Stimulated activated CD8-positive, alpha-beta memory T cell treated with anti-CD3 and anti-CD28 coated beads, Interleukin-4, amount 100 ng/mL, for 24 hours (primary cell): ENCODE results near the gene DGCR2.
"Not testable (repeated sequence)": the region's sequence is repeated elsewhere in the genome, so short reads cannot be mapped to it uniquely, and the experiment has no call there.

ENCODE experiments used
- DNase-seq: peaks from one replicate; pipeline ENCODE4 v3.0.0-alpha.2; 2020; ENCODE audit warnings: low read depth

The DGCR2 gene

DNA sequence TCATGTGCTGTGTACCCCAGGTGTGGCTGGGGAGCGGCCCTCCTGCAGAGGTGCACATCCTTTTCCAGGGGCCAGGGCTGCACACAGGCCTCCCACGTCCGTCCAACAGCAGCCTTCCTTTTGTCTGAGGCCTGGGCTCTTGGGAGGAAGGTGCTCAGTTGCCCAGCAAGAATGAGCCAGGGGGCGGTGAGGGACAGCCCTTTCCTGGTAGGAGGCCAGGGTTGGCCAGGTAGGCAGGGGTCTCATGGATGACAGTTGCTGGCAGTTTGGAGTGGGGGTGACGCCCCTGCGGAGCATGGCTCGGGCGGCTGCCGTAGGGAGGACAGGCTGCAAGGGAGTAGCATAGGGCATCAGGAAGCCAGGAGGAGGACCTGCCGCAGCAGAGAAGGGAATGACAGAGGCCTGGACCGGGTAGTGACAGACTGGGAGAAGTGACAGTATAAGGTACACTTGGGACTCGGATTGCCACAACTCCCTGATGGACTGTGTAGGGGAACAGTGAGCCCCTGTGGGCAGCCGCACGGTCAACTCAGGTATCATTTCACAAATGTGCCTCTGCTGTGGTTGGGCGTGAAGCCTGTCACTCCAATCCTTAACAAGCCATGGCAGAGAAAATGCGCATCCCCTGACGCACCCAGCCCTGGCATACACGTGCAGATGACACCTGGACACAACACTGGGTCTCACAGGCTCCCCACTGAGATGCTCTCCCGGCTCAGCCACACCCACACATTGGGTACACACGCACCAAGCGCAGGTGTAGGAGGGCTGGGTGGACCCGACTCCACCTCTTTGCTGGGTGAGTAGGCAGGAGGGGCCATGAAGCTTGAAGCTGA, 79.7 kb downstream of the DGCR2 start:
- no peak for DNase-seq

- no peak for DNase-seq
Observed at GRCh38 chr22:19041704-19042074, 80.5 kb downstream of the DGCR2 start.

DNA sequence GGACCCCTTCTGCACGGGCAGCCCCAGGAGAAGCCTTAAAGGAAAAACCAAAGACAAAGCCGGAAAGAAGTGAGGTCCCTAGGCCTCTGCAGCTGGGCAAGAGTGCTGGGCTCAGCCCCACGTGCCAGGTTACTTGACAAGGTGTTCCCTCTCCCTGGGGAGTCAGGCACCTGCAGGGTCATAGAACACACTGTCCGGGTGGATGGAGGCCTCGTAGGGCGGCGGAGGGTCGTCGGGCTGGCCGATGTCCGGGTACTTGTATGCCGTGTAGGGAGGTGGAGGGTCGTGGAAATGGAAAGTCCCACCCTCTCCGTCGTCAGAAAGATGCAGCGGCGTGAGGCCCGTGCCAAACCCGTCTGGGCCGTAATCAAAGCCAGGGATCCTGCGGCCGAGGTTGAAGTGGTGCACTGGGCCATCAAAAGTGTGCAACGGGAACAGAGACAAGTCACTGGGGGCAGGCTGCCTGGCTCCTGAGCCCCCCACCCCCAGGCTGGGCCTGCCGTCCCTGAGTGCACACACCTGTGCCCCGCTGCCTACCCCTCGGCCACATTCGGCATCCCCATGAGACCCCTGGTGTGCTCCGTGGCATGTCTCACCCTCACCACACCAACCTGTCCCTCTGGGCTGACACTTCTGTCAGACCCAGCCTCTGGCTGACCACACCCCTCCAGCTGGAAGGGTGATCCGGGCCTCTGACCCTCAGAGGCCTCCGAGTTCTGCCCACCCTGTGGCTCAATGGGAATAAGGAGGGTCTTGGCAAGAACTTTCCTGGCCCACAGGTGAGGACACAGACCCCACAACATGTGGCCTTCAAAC, 81.1 kb downstream of the DGCR2 start:
- DNase-seq, result no peak

DNA sequence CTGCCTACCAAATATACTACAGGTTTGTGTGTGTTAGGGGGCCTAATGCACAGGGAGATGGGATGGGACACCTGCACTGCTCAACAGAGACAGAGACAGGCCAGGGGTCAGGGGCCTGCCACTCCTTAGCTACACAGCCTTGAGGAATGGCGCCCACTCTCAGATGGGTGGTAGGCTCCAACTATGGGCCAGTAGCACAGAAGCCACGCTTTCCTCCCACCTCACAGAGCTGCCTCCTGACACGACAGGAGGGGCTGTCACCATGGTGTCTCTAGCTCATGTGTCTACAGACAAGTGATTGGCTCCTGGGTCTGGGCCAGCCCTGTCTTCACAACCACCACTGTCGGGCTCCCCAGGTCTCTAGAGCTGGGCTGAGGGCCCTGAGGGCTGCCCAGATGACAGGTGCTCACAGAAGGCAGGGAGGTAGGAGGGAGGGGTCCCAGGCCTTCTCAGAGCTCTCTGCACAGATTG, 81.8 kb downstream of the DGCR2 start:
- no peak for DNase-seq

DNA sequence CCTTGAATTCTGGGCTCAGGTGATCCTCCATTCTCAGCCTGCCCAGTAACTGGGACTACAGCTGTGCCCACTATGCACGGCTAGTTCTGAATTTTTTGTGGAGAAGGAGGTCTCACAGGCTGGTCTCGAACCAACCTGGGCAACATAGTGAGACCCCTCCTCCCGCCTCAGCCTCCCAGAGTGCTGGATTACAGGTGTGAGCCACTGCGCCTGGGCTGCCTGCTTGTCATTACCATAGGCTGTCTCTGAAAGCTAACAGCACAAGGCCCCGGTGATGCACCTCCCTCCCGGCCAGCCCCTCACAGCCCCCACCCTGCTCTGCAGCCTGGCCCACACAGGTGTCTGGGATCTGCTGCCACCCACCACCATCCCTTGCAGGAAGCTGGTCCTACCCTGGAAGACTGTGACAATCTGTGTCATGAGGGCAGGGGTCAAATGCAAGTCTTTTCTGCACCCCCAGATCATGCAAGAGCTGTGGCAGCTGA, 82.4 kb downstream of the DGCR2 start:
- no peak for DNase-seq

GRCh38 chr22:19039448-19039780, 82.8 kb downstream of the DGCR2 start:
- DNase-seq, result no peak

GRCh38 chr22:19038728-19039447, 83.3 kb downstream of the DGCR2 start:
- no peak for DNase-seq

- no peak for DNase-seq
Observed at GRCh38 chr22:19038164-19038546, 84.1 kb downstream of the DGCR2 start.

GRCh38 chr22:19037282-19038163, 84.7 kb downstream of the DGCR2 start:
- no peak for DNase-seq

GRCh38 chr22:19036523-19037273, 85.5 kb downstream of the DGCR2 start:
- no peak for DNase-seq

DNA sequence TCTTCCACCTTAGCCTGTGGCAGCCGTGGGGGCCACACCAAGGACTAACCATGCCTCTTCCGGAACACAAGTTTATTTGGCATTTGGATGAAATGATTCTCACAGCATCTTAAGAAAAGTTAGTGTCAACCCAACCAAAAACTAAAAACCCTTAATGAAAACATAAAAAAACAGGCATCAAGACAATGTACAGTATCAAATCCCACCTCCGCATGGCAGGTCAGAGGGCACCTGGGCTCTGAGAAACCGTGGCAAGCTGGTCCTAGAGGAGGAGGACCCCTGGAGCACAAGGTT, 86.0 kb downstream of the DGCR2 start:
- DNase-seq, result no peak

DNA sequence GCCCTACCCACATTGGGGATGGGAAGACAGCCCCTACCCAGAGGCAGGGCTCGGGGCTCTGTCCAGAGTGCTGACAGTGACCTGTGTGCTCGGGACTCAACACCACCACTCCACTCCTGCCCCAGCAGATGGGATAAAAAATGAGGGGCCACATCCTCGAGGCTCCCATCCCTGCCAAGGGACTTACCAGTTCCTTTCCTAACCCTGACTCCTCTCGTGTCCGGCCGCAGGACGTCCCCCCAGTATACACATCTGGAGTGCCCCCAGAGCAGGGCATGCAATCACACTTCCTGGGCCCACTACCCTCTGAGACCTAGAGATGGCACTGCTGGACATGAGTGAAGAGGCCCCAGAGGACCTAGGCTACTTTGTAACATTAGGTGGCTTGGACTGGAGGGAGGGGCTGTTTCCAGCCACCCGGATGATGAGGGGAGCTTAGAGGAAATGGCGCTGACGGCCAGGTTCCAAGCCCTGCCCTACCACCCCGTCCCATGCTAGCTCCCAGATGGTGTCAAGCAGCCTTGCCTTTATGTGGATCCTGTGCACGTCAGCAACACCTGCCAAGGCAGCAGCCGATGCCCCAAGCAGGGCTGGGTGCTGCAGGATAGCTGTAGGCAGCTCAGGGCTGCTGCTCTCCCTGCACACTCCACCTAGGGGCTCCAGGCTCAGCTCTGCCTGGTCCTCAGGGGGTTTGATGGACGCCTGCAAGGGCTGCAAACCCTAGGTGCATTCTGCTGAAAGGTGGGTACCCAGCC, 86.6 kb downstream of the DGCR2 start:
- DNase-seq, result no peak

DNA sequence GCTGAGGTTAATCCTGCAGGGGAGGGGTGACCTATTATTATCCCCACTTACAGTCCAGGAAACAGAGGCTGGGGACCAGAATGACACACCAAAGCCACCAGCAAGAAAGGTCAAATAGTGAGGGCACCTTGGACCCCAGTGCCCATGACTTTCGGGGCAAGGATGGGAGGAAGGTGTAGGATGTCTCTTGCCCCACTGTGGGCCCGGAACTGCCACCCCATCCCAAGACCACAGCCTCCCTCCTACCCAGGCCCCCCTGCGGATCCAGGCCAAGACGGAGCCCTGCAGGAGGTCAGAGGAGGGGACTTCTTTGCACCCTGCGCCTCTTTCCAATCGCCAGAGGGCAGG, 87.1 kb downstream of the DGCR2 start:
- not testable (repeated sequence) for DNase-seq

DNA sequence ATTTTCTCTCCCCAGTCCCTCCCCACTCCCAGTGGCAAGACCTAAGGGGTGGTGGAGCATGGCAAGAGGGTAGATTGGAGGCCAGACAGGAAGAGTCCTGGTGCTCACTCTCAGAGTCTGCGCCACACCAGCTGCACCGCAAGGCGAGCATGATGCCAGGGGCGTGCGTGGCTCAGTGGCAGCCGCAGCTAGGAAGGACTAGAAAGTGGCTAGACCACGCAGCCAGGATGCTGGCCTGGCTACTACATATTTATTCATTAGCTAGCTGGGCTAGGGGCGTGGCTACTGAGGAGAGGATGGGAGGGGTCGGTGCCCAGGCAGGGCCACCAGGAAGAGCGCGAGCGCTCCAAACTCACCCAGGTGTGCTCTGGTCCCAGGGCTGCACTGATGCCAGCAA, 87.5 kb downstream of the DGCR2 start:
- DNase-seq, result not testable (repeated sequence)

DNA sequence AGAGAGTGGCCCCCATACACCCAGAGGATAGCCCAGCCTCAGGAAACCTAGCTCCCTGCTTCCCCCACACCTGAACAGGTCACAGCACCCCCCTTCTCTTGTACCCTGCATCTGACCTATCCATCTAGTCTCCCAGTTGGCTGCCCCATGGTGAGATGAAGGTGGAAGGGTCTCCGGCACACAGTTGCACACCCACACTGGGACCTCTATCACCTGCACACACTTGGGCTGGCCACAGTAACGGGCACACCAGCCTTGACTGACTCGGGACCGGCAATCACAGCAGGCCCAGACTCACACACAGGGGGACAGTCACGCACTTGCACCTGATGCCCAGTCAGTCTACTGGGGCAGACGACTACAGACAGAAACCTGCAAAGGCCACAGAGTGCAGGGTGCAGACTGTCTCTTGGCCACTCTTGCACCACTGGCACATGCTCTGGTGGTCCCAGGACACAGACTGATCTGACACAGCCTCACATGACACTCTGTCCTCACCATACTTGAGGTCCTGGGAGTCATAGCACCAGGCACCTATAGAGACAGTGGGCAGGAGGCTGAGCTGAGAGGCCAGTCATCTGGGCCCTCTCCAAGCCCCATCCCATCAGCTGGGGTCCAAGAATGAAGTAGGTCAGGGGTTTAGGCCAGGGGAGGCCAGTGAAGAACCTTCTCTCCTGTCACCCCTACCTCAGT, 88.0 kb downstream of the DGCR2 start:
- not testable (repeated sequence) for DNase-seq

DNA sequence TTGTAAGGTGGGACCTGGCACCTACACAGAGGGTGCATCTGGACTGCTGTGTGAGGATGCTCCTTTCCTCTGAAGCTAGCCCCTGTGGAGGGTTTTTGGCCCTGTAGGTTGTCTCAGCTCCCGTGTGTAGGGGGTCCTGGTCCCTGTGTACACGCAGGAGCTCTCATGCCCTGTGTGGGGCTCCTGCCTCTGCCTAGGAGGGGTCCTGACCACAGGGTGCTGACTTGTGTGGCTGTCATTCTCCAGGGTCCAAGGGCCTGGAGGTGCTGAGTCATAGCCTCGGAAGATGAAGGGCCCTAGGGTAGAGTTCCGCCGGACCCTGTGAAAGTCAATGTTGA, 88.7 kb downstream of the DGCR2 start:
- not testable (repeated sequence) for DNase-seq

DNA sequence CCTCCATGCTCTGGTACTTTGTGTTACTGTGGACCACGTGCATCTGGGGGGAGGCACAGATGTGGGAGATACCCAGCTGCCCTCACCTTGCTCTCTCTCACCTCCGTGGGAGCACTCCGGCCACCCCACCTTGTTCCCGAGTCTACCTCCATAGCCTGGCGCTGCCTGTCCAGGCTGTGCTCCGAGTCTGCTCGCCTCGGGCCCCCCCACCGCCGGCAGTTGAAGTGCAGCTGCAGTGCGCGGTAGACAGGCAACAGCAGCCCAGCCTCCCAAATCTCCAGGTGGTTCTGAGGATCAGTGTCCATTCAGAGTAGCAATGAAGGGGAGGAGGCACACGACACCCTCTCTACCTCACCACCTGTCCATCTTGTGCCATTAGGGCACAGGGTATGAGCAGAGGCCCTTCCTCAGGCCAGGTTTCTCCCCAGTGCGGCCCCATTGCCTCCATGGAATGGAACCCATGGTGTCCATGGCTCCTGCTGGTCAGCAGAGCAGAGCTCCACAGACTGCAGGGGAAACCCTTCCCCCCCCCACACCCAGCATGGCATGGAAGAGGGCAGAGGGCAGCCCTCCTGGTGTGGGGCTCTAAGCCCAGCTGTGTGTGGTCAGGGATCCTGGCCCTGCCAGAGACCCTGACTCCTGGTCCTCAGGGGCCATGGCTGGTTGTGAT, 89.2 kb downstream of the DGCR2 start:
- DNase-seq, result not testable (repeated sequence)

DNA sequence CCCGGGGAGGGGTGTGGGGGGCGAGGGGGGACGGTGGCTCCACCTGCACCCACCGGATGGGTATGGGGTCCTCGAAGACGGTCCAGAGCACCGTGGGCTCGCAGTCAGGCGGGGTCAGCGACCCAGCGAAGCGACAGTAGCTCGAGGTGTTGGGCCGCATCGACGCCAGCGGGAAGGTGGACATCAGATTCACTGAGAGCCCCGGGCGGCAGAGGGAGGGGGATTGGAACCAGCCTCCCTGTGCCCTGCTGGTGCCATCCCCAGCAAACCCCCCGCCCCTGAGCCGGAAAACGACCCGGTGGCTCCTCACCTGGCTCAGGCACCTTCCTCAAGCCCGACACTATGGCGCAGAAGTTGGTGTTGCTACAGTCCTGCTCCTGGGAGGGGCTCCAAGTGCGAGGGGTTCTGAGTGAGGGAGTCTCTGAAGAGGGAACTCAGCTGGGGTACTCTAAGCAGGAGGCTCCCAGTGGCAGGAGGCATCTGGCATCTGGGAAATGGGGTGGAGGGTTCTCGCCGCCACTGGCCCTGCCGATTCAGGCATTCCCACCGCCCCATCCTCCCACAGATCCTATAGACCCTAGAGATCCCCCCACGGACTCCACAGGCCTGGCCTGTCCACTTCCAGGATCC, 89.9 kb downstream of the DGCR2 start:
- not testable (repeated sequence) for DNase-seq

GRCh38 chr22:19030889-19031252, 91.3 kb downstream of the DGCR2 start:
- DNase-seq, result not testable (repeated sequence)
